Neuronal stem cell (in vitro differentiated cells): ENCODE results near the gene SSBP3.

Experiments used
- DNase-seq: peaks from one replicate; pipeline ENCODE4 v3.0.0-alpha.2; 2013; ENCODE audit warnings: low spot score
- H2AFZ ChIP-seq: one replicate; pipeline ENCODE4 v1.6.1; 2013; ENCODE audit warnings: mild to moderate bottlenecking, low read length, inconsistent platforms
- H2AK5ac ChIP-seq: 2 replicates; pipeline ENCODE4 v1.6.1; 2013; ENCODE audit warnings: low read depth, mild to moderate bottlenecking, inconsistent platforms, low read length, moderate library complexity, mixed read lengths
- H2BK120ac ChIP-seq: 2 replicates; pipeline ENCODE4 v1.6.1; 2013; ENCODE audit warnings: low read depth, mild to moderate bottlenecking, inconsistent platforms, low read length, moderate library complexity, mixed read lengths
- H2BK12ac ChIP-seq: one replicate; pipeline ENCODE4 v1.6.1; 2013; ENCODE audit warnings: low read length, inconsistent platforms
- H2BK15ac ChIP-seq: 2 replicates; pipeline ENCODE4 v1.6.1; 2013; ENCODE audit warnings: mild to moderate bottlenecking, low read length, inconsistent platforms, mixed read lengths
- H2BK5ac ChIP-seq: one replicate; pipeline ENCODE4 v1.6.1; 2013; ENCODE audit warnings: inconsistent platforms, mild to moderate bottlenecking, low read length, moderate library complexity
- H3K14ac ChIP-seq: one replicate; pipeline ENCODE4 v1.6.1; 2013; ENCODE audit warnings: low read length, inconsistent platforms
- H3K18ac ChIP-seq: 2 replicates; pipeline ENCODE4 v1.6.1; 2013; ENCODE audit warnings: low read length, inconsistent platforms
- H3K23ac ChIP-seq: 2 replicates; pipeline ENCODE4 v1.6.1; 2013; ENCODE audit warnings: low read depth, mild to moderate bottlenecking, mixed read lengths, low read length, inconsistent platforms; ENCODE audit not compliant: poor library complexity
- H3K27ac ChIP-seq: replicated peaks from 3 replicates; pipeline ENCODE4 v1.5.1; 2013; ENCODE audit warnings: low read length, inconsistent platforms
- H3K27me3 ChIP-seq, 3 experiments: 2 replicates each; pipeline ENCODE4 v1.6.1; 2013; ENCODE audit warnings: low read length in 3 of 3, mild to moderate bottlenecking in 2 of 3, inconsistent platforms in 1 of 3, low read depth in 1 of 3, mixed read lengths in 1 of 3, moderate library complexity in 1 of 3; ENCODE audit not compliant: control insufficient read depth in 3 of 3, insufficient read depth in 3 of 3
- H3K36me3 ChIP-seq, 2 donors: replicated peaks in 1 of 2; 2 replicates each; pipeline ENCODE4 v1.6.1; 2013; ENCODE audit warnings: low read length in 2 of 2; ENCODE audit not compliant: control insufficient read depth in 2 of 2, insufficient read depth in 2 of 2
- H3K4ac ChIP-seq: 2 replicates; pipeline ENCODE4 v1.6.1; 2013; ENCODE audit warnings: inconsistent platforms, mild to moderate bottlenecking, low read length, moderate library complexity
- H3K4me1 ChIP-seq, 2 donors: 1 replicate in 1 of 2; 2 replicates in 1 of 2; pipeline ENCODE4 v1.6.1; 2013; ENCODE audit warnings: low read length in 2 of 2, low read depth in 1 of 2; ENCODE audit not compliant: control insufficient read depth in 2 of 2, insufficient read depth in 1 of 2
- H3K4me2 ChIP-seq: one replicate; pipeline ENCODE4 v1.6.1; 2013; ENCODE audit warnings: mild to moderate bottlenecking, low read length, inconsistent platforms; ENCODE audit not compliant: insufficient read depth, poor library complexity, severe bottlenecking
- H3K4me3 ChIP-seq, 2 donors: 2 replicates each; pipeline ENCODE4 v1.5.1; 2013; ENCODE audit warnings: low read length in 2 of 2, mild to moderate bottlenecking in 2 of 2, inconsistent platforms in 1 of 2, moderate library complexity in 1 of 2
- H3K79me1 ChIP-seq: one replicate; pipeline ENCODE4 v1.6.1; 2013; ENCODE audit warnings: low read depth, mild to moderate bottlenecking, inconsistent platforms, low read length, moderate library complexity
- H3K9ac ChIP-seq: one replicate; pipeline ENCODE4 v1.6.1; 2013; ENCODE audit warnings: mild to moderate bottlenecking, low read depth, low read length, inconsistent platforms; ENCODE audit not compliant: poor library complexity
- H3K9me3 ChIP-seq, 2 donors: replicated peaks in 1 of 2; 2 replicates each; pipeline versions ENCODE3 to v1.6.1; 2013; ENCODE audit warnings: low read length in 2 of 2, mild to moderate bottlenecking in 2 of 2, inconsistent platforms in 1 of 2, low read depth in 1 of 2, mixed read lengths in 1 of 2, moderate library complexity in 1 of 2; ENCODE audit not compliant: control insufficient read depth in 2 of 2, insufficient read depth in 1 of 2
- H4K8ac ChIP-seq: one replicate; pipeline ENCODE4 v1.6.1; 2013; ENCODE audit warnings: low read depth, mild to moderate bottlenecking, inconsistent platforms, low read length, moderate library complexity
- H4K91ac ChIP-seq: one replicate; pipeline ENCODE4 v1.6.1; 2013; ENCODE audit warnings: low read length, low read depth, mild to moderate bottlenecking, inconsistent platforms; ENCODE audit not compliant: poor library complexity
- WGBS, 2 donors: extraction: QIAGEN DNeasy Blood & Tissue Kit; methylation state at CpG; one replicate each; pipeline ENCODE4 v1.1.7; 2013; ENCODE audit warnings: missing lambda C conversion rate in 2 of 2, mixed read lengths in 1 of 2; ENCODE audit not compliant: insufficient read length in 2 of 2, insufficient replicate concordance in 1 of 2; ENCODE audit errors: extremely low coverage in 2 of 2; 5-methylcytosine and 5-hydroxymethylcytosine counted together

The SSBP3 gene

GRCh38 chr1:54277451-54278341, 128.5 kb downstream of the SSBP3 start:
- no peaks in the 10 kb centered on the region for H3K27me3 ChIP-seq
- H3K4ac ChIP-seq, result no peak overlapping the region
- no peak overlapping the region for H3K27ac ChIP-seq
- no peak overlapping the region for H3K23ac ChIP-seq
- DNase-seq, result no peak
- no peak overlapping the region for H4K8ac ChIP-seq
- H3K14ac ChIP-seq, result no peak overlapping the region
- H2BK15ac ChIP-seq, result no peak overlapping the region
- peaks cover 13% of the 10 kb centered on the region for H3K79me1 ChIP-seq
- H2BK5ac ChIP-seq, result no peak overlapping the region
- no peaks in the 10 kb centered on the region for H3K9me3 ChIP-seq
- no peak overlapping the region for H3K9ac ChIP-seq
- peaks cover 8 to 66% of the 10 kb centered on the region in 2 donors for H3K36me3 ChIP-seq
- H3K4me2 ChIP-seq, result no peak overlapping the region
- H2AFZ ChIP-seq, result no peak overlapping the region
- H3K4me3 ChIP-seq, result no peak overlapping the region
- no peak overlapping the region for H3K18ac ChIP-seq
- no peak overlapping the region for H4K91ac ChIP-seq
- H3K4me1 ChIP-seq, result peaks cover 17 to 26% of the 10 kb centered on the region in 2 donors
- no peak overlapping the region for H2BK120ac ChIP-seq
- no CpG with 5 or more reads among the region's 4 CpGs for WGBS, 2 donors
- no peak overlapping the region for H2AK5ac ChIP-seq
- no peak overlapping the region for H2BK12ac ChIP-seq

- H2BK12ac ChIP-seq, result no peak overlapping the region
- H3K4me1 ChIP-seq, result peaks cover 24 to 34% of the 10 kb centered on the region in 2 donors
- H3K27ac ChIP-seq, result no peak overlapping the region
- H3K36me3 ChIP-seq, result peaks cover 8 to 64% of the 10 kb centered on the region in 2 donors
- H3K9ac ChIP-seq, result no peak overlapping the region
- no peak for DNase-seq
- no peak overlapping the region for H3K23ac ChIP-seq
- H2BK15ac ChIP-seq, result no peak overlapping the region
- H4K91ac ChIP-seq, result no peak overlapping the region
- no peak overlapping the region for H3K4me2 ChIP-seq
- H2BK5ac ChIP-seq, result no peak overlapping the region
- H3K9me3 ChIP-seq, result no peaks in the 10 kb centered on the region
- WGBS, 2 donors, result no CpG with 5 or more reads among the region's 11 CpGs
- H3K18ac ChIP-seq, result no peak overlapping the region
- H3K79me1 ChIP-seq, result peaks cover 13% of the 10 kb centered on the region
- no peak overlapping the region for H3K14ac ChIP-seq
- H4K8ac ChIP-seq, result no peak overlapping the region
- no peak overlapping the region for H3K4ac ChIP-seq
- no peaks in the 10 kb centered on the region for H3K27me3 ChIP-seq
- H2BK120ac ChIP-seq, result no peak overlapping the region
- H2AFZ ChIP-seq, result no peak overlapping the region
- no peak overlapping the region for H2AK5ac ChIP-seq
- H3K4me3 ChIP-seq, result peak overlapping the region in 1 of 2 donors; percentile 6
Observed at GRCh38 chr1:54276617-54277450, 129.4 kb downstream of the SSBP3 start.

- Histone ChIP-seq H3K4me1 (peaks cover 24 to 34% of the 10 kb centered on the region in 2 donors), H3K27me3 (no peaks in the 10 kb centered on the region)
Observed at GRCh38 chr1:54275349-54275748, 130.8 kb downstream of the SSBP3 start.

GRCh38 chr1:54274881-54275280, 131.3 kb downstream of the SSBP3 start:
- H2AFZ ChIP-seq, result no peak overlapping the region
- DNase-seq, result no peak
- H3K4ac ChIP-seq, result no peak overlapping the region
- no peak overlapping the region for H4K91ac ChIP-seq
- no peak overlapping the region for H3K14ac ChIP-seq
- peak overlapping the region; percentile 73 for H3K18ac ChIP-seq
- H3K27me3 ChIP-seq, result no peaks in the 10 kb centered on the region
- H3K9ac ChIP-seq, result no peak overlapping the region
- no peak overlapping the region for H2BK15ac ChIP-seq
- no peak overlapping the region for H2AK5ac ChIP-seq
- H3K27ac ChIP-seq, result no peak overlapping the region
- peak overlapping the region; percentile 38 for H3K23ac ChIP-seq
- H3K9me3 ChIP-seq, result no peaks in the 10 kb centered on the region
- H3K36me3 ChIP-seq, result peaks cover 5 to 64% of the 10 kb centered on the region in 2 donors
- no peak overlapping the region for H3K4me3 ChIP-seq
- no peak overlapping the region for H2BK5ac ChIP-seq
- no CpG with 5 or more reads among the region's 11 CpGs for WGBS, 2 donors
- H3K79me1 ChIP-seq, result peaks cover 20% of the 10 kb centered on the region
- H3K4me1 ChIP-seq, result peaks cover 24 to 34% of the 10 kb centered on the region in 2 donors
- no peak overlapping the region for H2BK12ac ChIP-seq
- no peak overlapping the region for H2BK120ac ChIP-seq
- H3K4me2 ChIP-seq, result no peak overlapping the region
- no peak overlapping the region for H4K8ac ChIP-seq

More at GRCh38 chr1:54275349-54275748, 130.8 kb downstream of the SSBP3 start:
- Histone ChIP-seq H3K27ac (no peak overlapping the region), H2BK120ac (no peak overlapping the region), H2BK12ac (no peak overlapping the region), H3K4ac (no peak overlapping the region), H3K4me2 (no peak overlapping the region), H3K9ac (no peak overlapping the region), H3K36me3 (peaks cover 5 to 64% of the 10 kb centered on the region in 2 donors), H3K79me1 (peaks cover 16% of the 10 kb centered on the region), H3K18ac (no peak overlapping the region), H2AK5ac (no peak overlapping the region), H3K23ac (no peak overlapping the region), H4K91ac (no peak overlapping the region), H3K4me3 (no peak overlapping the region), H2AFZ (no peak overlapping the region), H3K9me3 (no peaks in the 10 kb centered on the region), H3K14ac (no peak overlapping the region), H2BK5ac (no peak overlapping the region), H2BK15ac (no peak overlapping the region), H4K8ac (no peak overlapping the region)
- WGBS, 2 donors, result no CpG with 5 or more reads among the region's 3 CpGs
- no peak for DNase-seq
